NOMO-1 treated with dmso at 0.1 percent for 144 hours (cell line): ENCODE measurements around the gene KHK.

Source experiments
- DNase-seq: peaks from one replicate; lab custom pipeline; 2025; ENCODE audit not compliant: unreplicated experiment; lab: John Stamatoyannopoulos, UW

Gene KHK

DNA sequence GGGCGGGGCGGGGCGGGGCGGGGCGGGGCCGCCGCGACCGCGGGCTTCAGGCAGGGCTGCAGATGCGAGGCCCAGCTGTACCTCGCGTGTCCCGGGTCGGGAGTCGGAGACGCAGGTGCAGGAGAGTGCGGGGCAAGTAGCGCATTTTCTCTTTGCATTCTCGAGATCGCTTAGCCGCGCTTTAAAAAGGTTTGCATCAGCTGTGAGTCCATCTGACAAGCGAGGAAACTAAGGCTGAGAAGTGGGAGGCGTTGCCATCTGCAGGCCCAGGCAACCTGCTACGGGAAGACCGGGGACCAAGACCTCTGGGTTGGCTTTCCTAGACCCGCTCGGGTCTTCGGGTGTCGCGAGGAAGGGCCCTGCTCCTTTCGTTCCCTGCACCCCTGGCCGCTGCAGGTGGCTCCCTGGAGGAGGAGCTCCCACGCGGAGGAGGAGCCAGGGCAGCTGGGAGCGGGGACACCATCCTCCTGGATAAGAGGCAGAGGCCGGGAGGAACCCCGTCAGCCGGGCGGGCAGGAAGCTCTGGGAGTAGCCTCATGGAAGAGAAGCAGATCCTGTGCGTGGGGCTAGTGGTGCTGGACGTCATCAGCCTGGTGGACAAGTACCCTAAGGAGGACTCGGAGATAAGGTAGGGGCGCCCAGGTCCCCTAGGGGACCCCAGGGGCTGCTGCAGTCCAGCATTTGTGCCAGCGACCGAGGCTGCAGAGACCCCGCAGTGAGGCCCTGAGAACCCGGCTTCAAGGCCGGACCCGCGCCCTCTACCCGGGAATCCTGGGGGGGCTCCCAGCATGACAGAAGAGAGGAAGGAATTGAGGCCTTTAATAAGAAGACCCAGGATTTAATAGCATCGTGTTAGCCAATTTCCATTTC, at the start of gene KHK:
TSS of gene KHK (plus strand) at position 49 of the 870 bp plus-strand sequence. CDS start at position 537, 488 bp downstream.
- no peak for DNase-seq

DNA sequence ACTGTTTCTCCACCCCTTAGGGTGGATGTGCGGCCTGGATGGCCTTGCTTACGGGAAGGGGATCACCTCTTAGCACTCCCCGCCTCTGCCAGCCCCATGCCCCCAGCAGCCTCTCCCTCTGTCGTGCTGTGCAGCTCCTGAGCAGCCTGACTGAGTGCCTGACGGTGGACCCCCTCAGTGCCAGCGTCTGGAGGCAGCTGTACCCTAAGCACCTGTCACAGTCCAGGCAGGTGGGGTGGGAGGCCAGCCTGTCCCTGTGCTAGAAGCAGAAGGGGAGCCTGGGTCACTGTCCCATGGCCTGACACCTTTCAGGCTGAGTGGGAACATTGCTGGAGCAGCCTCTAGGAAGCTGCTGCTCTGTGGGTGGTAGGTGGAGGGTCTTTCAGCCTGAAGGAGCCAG, 48.6 kb upstream of the KHK start:
- DNase-seq: no peak

- no peak for DNase-seq
Measured at GRCh38 chr2:27038631-27039339, 47.8 kb upstream of the KHK start.

DNA sequence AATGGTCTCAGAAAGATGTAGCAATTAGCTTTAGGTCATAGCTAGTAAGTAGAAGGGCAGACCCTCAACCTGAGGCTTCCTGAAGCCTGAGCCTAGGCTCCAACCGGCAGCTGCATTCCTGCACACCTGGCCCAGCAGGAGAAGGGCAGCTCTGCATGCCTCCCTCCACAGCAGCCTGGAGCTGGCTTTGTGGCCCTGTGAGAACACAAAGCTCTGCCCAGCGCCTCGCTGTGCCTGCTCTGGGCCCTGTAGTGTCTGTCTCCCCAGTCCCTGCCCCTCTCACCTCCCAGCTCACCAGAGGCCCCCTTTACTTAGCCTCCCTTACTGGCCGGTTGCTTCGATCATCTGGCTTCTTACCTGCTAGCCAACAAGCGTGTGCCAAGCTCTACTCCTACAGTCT, 47.1 kb upstream of the KHK start:
- DNase-seq: no peak

- no peak for DNase-seq
Measured at GRCh38 chr2:27039871-27040270, 46.7 kb upstream of the KHK start.

- DNase-seq: no peak
Measured at GRCh38 chr2:27040282-27040681, 46.3 kb upstream of the KHK start.

GRCh38 chr2:27041752-27042151, 44.8 kb upstream of the KHK start:
- DNase-seq: no peak

- no peak for DNase-seq
Measured at GRCh38 chr2:27042159-27042661, 44.4 kb upstream of the KHK start.

- no peak for DNase-seq
Measured at GRCh38 chr2:27042985-27043634, 43.5 kb upstream of the KHK start.

DNA sequence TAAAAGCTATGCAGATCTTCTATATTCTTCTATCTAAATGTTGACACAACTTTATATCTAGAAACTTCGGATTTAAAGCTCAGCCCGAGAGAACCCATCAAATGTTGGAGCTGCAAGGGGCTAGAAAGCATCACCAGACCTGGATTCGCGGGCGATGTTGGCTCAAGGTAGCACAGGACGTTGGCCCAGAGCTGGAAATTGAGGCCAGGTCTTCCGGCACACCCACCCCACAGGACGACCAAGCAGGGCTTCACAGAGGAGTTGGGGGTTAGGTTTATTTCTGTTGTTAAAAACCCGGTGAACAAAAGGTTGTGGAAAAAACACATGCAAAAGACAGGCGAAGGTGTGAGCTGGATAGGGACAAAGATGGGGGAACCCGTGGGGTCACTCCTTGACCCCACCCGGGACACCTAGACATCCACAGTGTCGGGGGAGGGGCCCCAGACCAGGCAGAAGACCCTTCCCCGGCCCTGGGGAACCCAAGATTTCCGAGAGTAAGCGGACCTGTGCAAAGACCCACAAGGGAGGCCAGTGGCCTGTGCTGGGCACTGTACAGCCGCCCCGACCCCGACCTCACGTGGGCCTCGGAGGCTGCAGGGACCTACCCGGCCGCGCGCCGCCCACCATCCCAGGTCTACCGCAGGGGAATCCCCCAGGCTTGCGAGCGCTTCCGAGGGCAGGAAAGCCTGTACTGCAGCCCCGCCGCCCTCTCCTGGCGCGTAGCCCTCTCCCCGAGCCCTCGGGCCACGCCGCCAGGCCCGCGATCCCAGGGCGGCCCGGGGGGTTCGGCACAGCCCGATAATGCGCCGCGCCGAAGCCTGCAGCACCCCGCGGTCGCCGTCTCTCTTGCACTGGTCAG, 36.9 kb upstream of the KHK start:
- peak; percentile 14 for DNase-seq

DNA sequence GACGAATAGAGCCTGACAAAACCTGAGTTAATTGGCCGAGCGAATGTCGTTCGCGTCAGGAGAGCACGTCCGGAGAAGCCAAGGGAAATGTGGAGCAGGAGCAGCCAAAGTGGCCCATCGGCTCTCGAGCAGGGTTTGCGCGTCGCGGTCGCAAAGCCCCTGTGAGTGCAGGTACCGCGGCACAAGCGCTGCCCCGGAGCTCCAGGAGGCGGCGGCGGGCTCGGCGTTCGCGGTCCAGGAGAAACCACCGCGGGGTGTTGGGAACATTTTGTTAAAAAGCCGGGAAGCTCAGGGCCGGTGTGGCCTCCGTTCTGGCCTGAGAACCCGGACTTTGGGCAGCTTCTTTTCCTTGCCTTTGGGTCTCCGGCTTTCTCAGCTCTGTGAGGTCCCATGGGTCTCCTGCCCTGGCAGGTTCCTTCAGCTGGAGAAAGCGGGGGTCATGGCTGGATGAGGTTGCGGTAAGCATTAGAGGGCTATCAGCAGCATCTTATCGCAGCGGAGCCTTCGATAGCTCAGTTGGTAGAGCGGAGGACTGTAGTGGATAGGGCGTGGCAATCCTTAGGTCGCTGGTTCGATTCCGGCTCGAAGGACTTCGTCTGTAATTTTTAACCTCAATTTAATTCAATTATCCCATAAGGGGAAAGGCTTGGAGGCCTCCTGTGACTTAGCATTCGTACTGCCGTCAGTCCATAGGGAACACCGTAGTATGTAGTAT, 36.1 kb upstream of the KHK start:
- DNase-seq: peak; percentile 85

- peak; percentile 90 for DNase-seq
Measured at GRCh38 chr2:27050996-27051901, 35.3 kb upstream of the KHK start, which contains the start of gene AGBL5. Gene AGBL5 (plus strand): TSS chr2:27051668. CDS start chr2:27052959, 1,291 bp downstream.

- no peak for DNase-seq
Measured at GRCh38 chr2:27051902-27052645, 34.5 kb upstream of the KHK start.

- DNase-seq: no peak
Measured at GRCh38 chr2:27053321-27053720, 33.3 kb upstream of the KHK start.

- no peak for DNase-seq
Measured at GRCh38 chr2:27053776-27054175, 32.8 kb upstream of the KHK start.

GRCh38 chr2:27054721-27055120, 31.9 kb upstream of the KHK start:
- no peak for DNase-seq

DNA sequence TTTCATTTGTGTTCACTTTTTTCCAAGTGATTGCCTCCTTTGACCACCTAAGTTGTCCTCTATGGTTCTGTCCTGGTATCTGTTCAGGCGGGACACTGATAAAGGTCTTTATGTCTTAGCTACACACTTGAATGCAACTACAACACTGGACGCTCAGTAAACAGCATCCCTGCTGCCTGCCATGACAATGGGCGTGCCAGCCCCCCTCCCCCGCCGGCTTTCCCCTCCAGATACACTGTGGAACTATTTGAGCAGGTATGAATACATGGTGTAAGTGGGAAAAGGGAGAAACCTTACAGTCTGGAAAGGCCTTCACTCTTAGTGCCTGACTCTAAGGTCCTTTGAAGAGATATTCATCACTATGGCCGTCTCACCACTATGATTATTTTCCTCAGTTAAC, 29.4 kb upstream of the KHK start:
- DNase-seq: no peak

GRCh38 chr2:27058210-27058609, 28.4 kb upstream of the KHK start:
- no peak for DNase-seq
